BJ (cell line): ENCODE results near the gene GRAMD2A. TPM values are rescaled to one million over a fixed set of nuclear protein-coding genes. Genes with fewer than 3 reads are reported as not detected.
A peak's percentile ranks its signal among the peaks of the same experiment; 100 is the strongest.

ENCODE experiments used
- CTCF ChIA-PET: fragments of 350-600 bp; formaldehyde crosslinking; extraction: SDS; loops from one replicate; lab custom pipeline; 2021; ENCODE audit warnings: antibody characterized with exemption, inconsistent platforms; lab: Yijun Ruan, JAX
- POLR2A ChIA-PET: fragments of 300-600 bp; sonication (Branson Sonifier 250); formaldehyde crosslinking; extraction: SDS; loops from one replicate; lab custom pipeline; 2021; ENCODE audit warnings: antibody characterized with exemption; lab: Charles Lee
- DNase-seq: peaks from one replicate; pipeline ENCODE4 v3.0.0-alpha.2; 2011; ENCODE audit warnings: low read depth
- H3K27me3 ChIP-seq: 2 replicates; pipeline ENCODE4 v1.6.0; 2011; ENCODE audit warnings: low read length; ENCODE audit not compliant: control insufficient read depth, insufficient read depth
- H3K36me3 ChIP-seq: 2 replicates; pipeline ENCODE4 v1.5.1; 2011; ENCODE audit warnings: low read length; ENCODE audit not compliant: control insufficient read depth, insufficient read depth
- H3K4me3 ChIP-seq: 2 replicates; pipeline ENCODE4 v1.5.1; 2011; ENCODE audit warnings: low read depth, mild to moderate bottlenecking, control low read depth, low read length
- CTCF ChIP-seq: IDR thresholded peaks from 2 replicates; pipeline ENCODE4 v1.5.1; 2011; ENCODE audit warnings: low read depth, mild to moderate bottlenecking, control low read depth, inconsistent platforms, low read length, moderate library complexity; ENCODE audit not compliant: insufficient read depth
- polyA plus RNA-seq: library from polyadenylated mRNA; depleted of rRNA; stranded (reverse); fragments of >200 nt; gene quantifications from 2 replicates; pipeline ENCODE4 v1.2.3, GENCODE V29; 2011

GRAMD2A gene
- polyA plus RNA-seq, 1 experiment = 0.21 TPM

DNA sequence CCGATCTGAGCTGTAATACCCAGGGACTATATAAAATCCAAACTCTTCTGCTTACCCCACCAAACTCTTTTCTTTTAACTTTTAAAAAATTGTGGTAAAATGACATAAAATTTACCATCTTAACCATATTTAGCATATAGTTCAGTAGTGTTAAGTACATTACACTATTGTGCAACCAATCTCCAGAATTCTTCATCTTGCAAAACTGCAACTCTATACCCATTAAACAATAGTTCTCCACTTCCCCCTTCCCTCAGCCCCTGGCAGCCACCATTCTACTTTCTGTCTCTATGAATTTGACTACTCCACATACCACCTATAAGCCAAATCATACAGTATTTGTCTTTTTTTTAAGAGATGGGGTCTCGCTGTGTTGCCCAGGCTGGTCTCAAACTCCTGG, 40.7 kb downstream of the GRAMD2A start:
- CTCF ChIA-PET = interaction anchor here (0.5 to 2.2 kb wide), 25 partner anchors 8 to 713 kb away, joined by 3 to 18 read pairs (median 4); no protein-coding TSS in a partner anchor
- no peak for TF ChIP-seq CTCF
- Histone ChIP-seq H3K4me3 (no peak overlapping the region), H3K27me3 (no peaks in the 10 kb centered on the region), H3K36me3 (no peaks in the 10 kb centered on the region)
- no peak for DNase-seq
- POLR2A ChIA-PET = no interaction called here

DNA sequence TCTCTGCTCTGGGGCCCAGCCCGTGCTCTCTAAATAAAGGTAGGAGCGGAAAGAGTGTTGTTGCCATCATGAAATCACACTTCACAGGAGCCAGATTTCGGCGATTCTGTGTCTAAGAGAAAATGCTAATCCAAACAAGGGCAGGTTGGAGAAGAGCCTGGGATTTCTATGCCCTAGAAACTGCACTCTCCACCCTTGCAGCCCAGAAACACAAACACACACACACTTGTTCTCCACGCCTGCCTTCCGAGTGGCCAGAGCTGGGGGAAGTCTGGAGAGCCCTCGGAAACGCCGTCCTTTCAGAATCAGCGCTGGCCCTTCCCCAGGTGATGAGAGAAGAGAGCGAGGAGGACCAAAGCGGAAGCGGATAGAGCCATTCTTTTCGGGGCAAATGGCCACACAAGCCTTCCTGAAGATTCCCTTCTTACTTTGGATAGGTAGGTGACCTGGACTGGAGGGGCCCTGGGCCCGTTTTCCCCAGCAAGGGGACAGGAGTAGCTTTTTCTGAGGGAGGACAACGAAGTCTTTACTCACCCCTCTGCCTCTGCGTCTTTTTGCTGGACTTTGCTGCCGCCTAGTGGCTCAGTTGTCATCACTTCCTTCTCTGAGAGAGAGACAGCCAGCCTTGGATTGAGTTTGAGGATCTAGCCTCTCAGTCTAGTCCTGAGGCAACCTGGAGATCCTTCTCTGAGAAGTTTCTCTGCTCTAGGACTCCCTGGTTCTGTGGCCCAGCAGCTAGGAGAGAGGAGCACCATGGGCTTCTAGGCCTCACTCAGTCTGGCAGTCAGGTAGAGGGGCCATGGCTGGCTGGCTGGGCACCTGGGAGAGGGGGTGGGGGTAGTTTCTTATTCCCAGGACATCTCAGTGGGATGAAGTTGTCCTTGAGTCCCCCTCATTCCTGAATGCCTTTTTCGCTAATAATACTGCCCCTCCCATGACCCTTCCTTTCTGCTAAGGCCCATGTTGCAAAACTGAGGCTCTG, 41.7 kb downstream of the GRAMD2A start:
- H3K27me3 ChIP-seq = no peaks in the 10 kb centered on the region
- CTCF ChIA-PET = interaction anchor here (0.6 to 2.2 kb wide), 35 partner anchors 9 to 712 kb away, joined by 3 to 18 read pairs (median 4); no protein-coding TSS in a partner anchor
- POLR2A ChIA-PET = interaction anchor here (0.5 to 0.9 kb wide), 3 partner anchors 13 to 412 kb away, joined by 3 to 10 read pairs (median 8); no protein-coding TSS in a partner anchor
- peak overlapping the region; percentile 25 for H3K4me3 ChIP-seq
- peak; percentile 84 for TF ChIP-seq CTCF
- H3K36me3 ChIP-seq = no peaks in the 10 kb centered on the region
- DNase-seq = peak; percentile 29

GRCh38 chr15:72155003-72155621, 42.5 kb downstream of the GRAMD2A start:
- no peak for DNase-seq
- CTCF ChIA-PET = interaction anchor here (0.7 to 2.2 kb wide), 11 partner anchors 8 to 412 kb away, joined by 3 to 18 read pairs (median 7); no protein-coding TSS in a partner anchor
- no peaks in the 10 kb centered on the region for H3K27me3 ChIP-seq
- H3K36me3 ChIP-seq = no peaks in the 10 kb centered on the region
- no peak for TF ChIP-seq CTCF
- H3K4me3 ChIP-seq = peak overlapping the region; percentile 25
- POLR2A ChIA-PET = no interaction called here

GRCh38 chr15:72154316-72154715, 43.3 kb downstream of the GRAMD2A start:
- Histone ChIP-seq H3K4me3 (no peak overlapping the region), H3K27me3 (no peaks in the 10 kb centered on the region), H3K36me3 (no peaks in the 10 kb centered on the region)
- DNase-seq = no peak
- POLR2A ChIA-PET = no interaction called here
- CTCF ChIA-PET = interaction anchor here (0.8 to 2.0 kb wide), 3 partner anchors 8 to 381 kb away, joined by 3 to 6 read pairs (median 4); no protein-coding TSS in a partner anchor
- no peak for TF ChIP-seq CTCF
